Measurements from ENCODE around the gene EEF2K. TPM values are rescaled to one million over a fixed set of nuclear protein-coding genes. Genes with fewer than 3 reads are reported as not detected.

Gene EEF2K
- total and polyA plus RNA-seq, 2 of the 13 experiments (the other 11 are each of a cell fraction or from before 2014, with no cell fraction given): 22.0 to 23.8 TPM

DNA sequence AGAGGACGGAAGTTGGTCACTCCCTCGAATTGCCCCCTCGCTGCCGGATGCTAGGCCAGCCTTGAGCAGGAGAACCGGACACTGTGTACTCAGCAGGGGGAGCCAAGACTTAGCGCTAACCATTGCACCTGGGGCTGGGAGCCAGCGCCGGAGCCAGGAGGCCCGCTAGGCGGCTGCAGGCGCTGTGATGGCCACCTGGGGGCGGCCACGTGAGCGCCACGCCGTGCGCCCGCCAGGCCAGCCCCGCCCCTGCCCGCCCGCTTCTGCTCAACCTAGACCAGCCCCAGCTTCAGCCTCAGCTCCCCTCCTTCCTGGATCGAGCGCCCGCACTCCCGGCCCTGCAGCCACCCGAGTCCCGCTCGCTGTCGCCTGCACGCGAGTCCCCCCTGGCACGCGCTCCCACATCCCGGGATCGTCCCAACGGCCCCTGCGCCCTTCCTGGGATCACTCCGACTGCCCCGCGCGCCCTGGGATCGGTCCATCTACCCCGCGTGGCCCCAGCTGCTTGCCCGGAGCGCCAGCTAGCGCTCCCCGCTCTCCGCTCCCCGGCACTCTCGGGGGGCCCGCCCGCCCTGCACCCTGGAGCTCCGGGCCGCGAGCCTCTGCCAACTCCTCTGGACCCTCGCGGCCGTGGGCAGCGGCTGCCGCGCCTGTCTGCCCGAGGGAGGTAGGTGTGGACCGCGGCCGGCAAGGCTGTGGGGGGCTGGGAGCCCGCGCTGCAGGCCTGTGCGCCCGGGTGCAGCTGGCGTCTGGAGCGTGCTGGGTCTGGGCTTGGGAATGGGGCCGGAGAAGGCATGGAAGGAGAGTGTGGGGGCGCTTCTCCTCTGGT, at the start of gene EEF2K (continued):
- no peak; the same call in none of the 2 replicates for TF ChIP-seq ELF4 (CRISPR knock-in tag; IDR thresholded peaks at IDR 0.05; ENCODE audit: borderline replicate concordance)
- TF ChIP-seq ZNF12 (CRISPR knock-in tag; IDR thresholded peaks at IDR 0.05): peak; percentile 86
- TF ChIP-seq, protein P1, sequence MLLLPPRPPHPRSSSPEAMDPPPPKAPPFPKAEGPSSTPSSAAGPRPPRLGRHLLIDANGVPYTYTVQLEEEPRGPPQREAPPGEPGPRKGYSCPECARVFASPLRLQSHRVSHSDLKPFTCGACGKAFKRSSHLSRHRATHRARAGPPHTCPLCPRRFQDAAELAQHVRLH (CRISPR knock-in tag; IDR thresholded peaks at IDR 0.05; ENCODE audit: borderline replicate concordance, low read depth): peak; percentile 94; the same call in 1 of the 2 replicates
- TF ChIP-seq, protein P2, sequence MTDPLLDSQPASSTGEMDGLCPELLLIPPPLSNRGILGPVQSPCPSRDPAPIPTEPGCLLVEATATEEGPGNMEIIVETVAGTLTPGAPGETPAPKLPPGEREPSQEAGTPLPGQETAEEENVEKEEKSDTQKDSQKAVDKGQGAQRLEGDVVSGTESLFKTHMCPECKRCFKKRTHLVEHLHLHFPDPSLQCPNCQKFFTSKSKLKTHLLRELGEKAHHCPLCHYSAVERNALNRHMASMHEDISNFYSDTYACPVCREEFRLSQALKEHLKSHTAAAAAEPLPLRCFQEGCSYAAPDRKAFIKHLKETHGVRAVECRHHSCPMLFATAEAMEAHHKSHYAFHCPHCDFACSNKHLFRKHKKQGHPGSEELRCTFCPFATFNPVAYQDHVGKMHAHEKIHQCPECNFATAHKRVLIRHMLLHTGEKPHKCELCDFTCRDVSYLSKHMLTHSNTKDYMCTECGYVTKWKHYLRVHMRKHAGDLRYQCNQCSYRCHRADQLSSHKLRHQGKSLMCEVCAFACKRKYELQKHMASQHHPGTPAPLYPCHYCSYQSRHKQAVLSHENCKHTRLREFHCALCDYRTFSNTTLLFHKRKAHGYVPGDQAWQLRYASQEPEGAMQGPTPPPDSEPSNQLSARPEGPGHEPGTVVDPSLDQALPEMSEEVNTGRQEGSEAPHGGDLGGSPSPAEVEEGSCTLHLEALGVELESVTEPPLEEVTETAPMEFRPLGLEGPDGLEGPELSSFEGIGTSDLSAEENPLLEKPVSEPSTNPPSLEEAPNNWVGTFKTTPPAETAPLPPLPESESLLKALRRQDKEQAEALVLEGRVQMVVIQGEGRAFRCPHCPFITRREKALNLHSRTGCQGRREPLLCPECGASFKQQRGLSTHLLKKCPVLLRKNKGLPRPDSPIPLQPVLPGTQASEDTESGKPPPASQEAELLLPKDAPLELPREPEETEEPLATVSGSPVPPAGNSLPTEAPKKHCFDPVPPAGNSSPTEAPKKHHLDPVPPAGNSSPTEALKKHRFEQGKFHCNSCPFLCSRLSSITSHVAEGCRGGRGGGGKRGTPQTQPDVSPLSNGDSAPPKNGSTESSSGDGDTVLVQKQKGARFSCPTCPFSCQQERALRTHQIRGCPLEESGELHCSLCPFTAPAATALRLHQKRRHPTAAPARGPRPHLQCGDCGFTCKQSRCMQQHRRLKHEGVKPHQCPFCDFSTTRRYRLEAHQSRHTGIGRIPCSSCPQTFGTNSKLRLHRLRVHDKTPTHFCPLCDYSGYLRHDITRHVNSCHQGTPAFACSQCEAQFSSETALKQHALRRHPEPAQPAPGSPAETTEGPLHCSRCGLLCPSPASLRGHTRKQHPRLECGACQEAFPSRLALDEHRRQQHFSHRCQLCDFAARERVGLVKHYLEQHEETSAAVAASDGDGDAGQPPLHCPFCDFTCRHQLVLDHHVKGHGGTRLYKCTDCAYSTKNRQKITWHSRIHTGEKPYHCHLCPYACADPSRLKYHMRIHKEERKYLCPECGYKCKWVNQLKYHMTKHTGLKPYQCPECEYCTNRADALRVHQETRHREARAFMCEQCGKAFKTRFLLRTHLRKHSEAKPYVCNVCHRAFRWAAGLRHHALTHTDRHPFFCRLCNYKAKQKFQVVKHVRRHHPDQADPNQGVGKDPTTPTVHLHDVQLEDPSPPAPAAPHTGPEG (CRISPR knock-in tag; IDR thresholded peaks at IDR 0.05): peak; percentile 99
- TF ChIP-seq BORCS8-MEF2B (CRISPR knock-in tag; IDR thresholded peaks at IDR 0.05): peak; percentile 99
- TF ChIP-seq PCBP2 (optimal IDR thresholded peaks at IDR 0.05; ENCODE audit: low read depth, low read length, poor library complexity, severe bottlenecking): no peak
- TF ChIP-seq ARHGAP35 (CRISPR knock-in tag; IDR thresholded peaks at IDR 0.05; ENCODE audit: borderline replicate concordance): peak; percentile 95
- TF ChIP-seq ZMYM3 (CRISPR knock-in tag; IDR thresholded peaks at IDR 0.05): peak; percentile 98
- no peak for TF ChIP-seq SOX13 (IDR thresholded peaks at IDR 0.05)
- TF ChIP-seq SOX13 (CRISPR knock-in tag; conservative IDR thresholded peaks at IDR 0.05 in 1 of 2, IDR thresholded peaks at IDR 0.05 in 1 of 2): peak in 1 of 2 experiments; percentile 69; a peak in 2 of 4 replicates
- TF ChIP-seq, protein P3, sequence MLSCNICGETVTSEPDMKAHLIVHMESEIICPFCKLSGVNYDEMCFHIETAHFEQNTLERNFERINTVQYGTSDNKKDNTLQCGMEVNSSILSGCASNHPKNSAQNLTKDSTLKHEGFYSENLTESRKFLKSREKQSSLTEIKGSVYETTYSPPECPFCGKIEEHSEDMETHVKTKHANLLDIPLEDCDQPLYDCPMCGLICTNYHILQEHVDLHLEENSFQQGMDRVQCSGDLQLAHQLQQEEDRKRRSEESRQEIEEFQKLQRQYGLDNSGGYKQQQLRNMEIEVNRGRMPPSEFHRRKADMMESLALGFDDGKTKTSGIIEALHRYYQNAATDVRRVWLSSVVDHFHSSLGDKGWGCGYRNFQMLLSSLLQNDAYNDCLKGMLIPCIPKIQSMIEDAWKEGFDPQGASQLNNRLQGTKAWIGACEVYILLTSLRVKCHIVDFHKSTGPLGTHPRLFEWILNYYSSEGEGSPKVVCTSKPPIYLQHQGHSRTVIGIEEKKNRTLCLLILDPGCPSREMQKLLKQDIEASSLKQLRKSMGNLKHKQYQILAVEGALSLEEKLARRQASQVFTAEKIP (CRISPR knock-in tag; IDR thresholded peaks at IDR 0.05; ENCODE audit: borderline replicate concordance): 0 out of 2 replicates have a peak, but pooled peaks have one; percentile 82
- no peak; the same call in 1 of the 2 replicates for TF ChIP-seq ZNF850 (CRISPR knock-in tag; conservative IDR thresholded peaks at IDR 0.05)
- TF ChIP-seq RBM22 (optimal IDR thresholded peaks at IDR 0.05; ENCODE audit: low read length): no peak
- TF ChIP-seq, protein P4, sequence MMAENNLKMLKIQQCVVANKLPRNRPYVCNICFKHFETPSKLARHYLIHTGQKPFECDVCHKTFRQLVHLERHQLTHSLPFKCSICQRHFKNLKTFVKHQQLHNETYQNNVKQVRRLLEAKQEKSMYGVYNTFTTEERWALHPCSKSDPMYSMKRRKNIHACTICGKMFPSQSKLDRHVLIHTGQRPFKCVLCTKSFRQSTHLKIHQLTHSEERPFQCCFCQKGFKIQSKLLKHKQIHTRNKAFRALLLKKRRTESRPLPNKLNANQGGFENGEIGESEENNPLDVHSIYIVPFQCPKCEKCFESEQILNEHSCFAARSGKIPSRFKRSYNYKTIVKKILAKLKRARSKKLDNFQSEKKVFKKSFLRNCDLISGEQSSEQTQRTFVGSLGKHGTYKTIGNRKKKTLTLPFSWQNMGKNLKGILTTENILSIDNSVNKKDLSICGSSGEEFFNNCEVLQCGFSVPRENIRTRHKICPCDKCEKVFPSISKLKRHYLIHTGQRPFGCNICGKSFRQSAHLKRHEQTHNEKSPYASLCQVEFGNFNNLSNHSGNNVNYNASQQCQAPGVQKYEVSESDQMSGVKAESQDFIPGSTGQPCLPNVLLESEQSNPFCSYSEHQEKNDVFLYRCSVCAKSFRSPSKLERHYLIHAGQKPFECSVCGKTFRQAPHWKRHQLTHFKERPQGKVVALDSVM (CRISPR knock-in tag; IDR thresholded peaks at IDR 0.05): peak; percentile 93
- peak; percentile 91 for TF ChIP-seq AKAP8 (CRISPR knock-in tag; IDR thresholded peaks at IDR 0.05)

Data from HepG2 (cell line).